ENCODE measurements around the gene PPARGC1A. TPM values are rescaled to one million over a fixed set of nuclear protein-coding genes. Genes with fewer than 3 reads are reported as not detected.

Gene PPARGC1A
- total RNA-seq, 1 donor from 2014 or later: 21.6 TPM

DNA sequence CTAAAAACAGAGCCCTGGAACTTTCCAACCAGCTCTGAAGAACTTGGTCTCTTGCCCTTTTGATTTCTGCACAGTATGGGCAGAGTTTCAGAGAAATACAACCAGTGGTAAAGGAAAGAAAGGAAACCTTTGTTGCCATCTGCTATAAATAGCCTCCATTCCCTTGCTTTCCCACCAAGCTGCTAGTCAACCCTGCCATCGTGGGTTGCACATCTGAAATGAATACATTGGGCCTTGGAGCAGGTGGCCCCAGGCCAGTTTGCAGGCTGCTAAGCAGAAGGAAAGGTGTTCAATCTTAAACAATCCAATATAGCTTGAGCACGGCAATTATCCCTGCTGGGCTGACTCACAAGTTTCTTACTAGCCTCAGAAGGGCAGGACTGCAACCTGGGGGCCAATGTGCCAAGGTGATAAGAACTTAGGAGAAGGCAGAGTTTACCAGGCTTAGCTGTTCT lies 142.5 kb downstream of the PPARGC1A start:
- DNase-seq (ENCODE audit: low spot score) (no peak), ATAC-seq (no peak)
- intact Hi-C loops (cut with DNase I): no loop called here

DNA sequence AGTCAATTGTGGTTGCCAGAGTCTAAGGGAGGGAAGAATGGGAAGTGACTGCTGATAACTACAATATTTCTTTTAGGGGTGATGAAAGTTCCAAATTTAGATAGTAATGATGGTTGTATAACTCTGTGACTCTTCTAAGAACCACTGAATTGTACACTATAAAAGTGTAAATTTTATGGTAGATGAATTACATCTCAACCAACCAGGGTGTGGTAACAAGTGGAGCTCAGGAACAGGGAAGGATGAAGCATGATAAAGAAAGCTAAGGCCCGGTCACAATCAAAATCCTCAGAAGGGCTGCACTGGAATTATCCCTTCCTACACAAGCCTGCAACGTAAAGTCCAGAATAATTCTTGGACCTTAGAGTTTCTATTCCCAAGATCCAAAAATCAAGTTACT lies 143.2 kb downstream of the PPARGC1A start:
- no peak for DNase-seq (ENCODE audit: low spot score)
- ATAC-seq: no peak
- intact Hi-C loops (cut with DNase I): no loop called here

DNA sequence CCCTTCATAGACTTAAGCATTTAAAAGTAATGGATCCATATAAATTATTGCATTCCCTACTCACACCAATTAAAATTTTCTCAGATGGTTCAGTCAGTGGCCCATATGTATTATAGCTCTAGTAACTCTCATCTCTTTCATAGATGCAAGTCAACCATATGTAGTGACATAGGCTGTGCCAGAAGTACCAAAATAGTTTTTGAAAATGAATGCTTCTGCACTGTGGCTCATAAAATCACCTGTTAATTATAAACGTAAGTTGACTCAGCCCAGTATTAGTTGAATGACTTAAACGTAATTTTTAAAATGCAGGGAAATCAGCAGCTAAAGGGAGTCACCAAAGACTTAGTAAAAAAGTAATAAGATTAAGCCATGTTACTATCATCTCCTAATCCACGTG lies 143.8 kb downstream of the PPARGC1A start:
- DNase-seq (ENCODE audit: low spot score) (no peak), ATAC-seq (no peak)
- intact Hi-C loops (cut with DNase I): no loop called here

DNA sequence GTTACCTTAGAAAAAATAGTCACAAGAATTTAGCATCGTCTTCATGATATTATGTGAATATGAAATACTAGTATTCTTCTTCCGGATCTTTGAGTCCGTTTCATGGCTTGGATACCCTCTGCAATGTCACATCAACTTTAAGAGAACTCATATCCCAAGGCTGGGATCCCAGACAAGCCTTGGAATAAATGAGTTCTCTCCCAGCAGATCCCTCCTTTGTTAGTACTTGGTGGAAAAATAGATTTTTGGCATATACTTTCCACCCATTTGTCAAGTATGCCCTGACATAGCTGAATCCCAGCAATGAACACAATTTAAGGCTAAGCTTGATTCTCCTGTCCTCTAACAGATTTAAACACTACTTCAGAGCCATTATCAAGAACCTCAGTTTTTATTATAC lies 144.5 kb downstream of the PPARGC1A start:
- intact Hi-C loops (cut with DNase I): no loop called here
- no peak for DNase-seq (ENCODE audit: low spot score)
- no peak for ATAC-seq
